H9 (cell line): ENCODE measurements around the gene MBD3L3. TPM values are rescaled to one million over a fixed set of nuclear protein-coding genes. Genes with fewer than 3 reads are reported as not detected.
"Not testable (repeated sequence)": the region's sequence is repeated elsewhere in the genome, so short reads cannot be mapped to it uniquely, and the experiment has no call there.

Experiments used
- DNase-seq: peaks from one replicate; pipeline ENCODE4 v3.0.0-alpha.2; 2017
- H2AFZ ChIP-seq: one replicate; pipeline ENCODE4 v1.6.1; 2013; ENCODE audit warnings: mild to moderate bottlenecking, low read length, control low read depth, moderate library complexity
- H2AK5ac ChIP-seq: 2 replicates; pipeline ENCODE4 v1.6.1; 2013; ENCODE audit warnings: low read length, control low read depth, mixed read lengths; ENCODE audit not compliant: insufficient read length
- H2BK120ac ChIP-seq: one replicate; pipeline ENCODE4 v1.6.1; 2013; ENCODE audit warnings: low read depth, mild to moderate bottlenecking, low read length, control low read depth, inconsistent platforms; ENCODE audit not compliant: poor library complexity, severe bottlenecking
- H2BK12ac ChIP-seq: 2 replicates; pipeline ENCODE4 v1.6.1; 2013; ENCODE audit warnings: low read length, control low read depth, mixed read lengths, low read depth; ENCODE audit not compliant: insufficient read length
- H2BK15ac ChIP-seq: 2 replicates; pipeline ENCODE4 v1.6.1; 2013; ENCODE audit warnings: low read depth, low read length, control low read depth
- H2BK20ac ChIP-seq: one replicate; pipeline ENCODE4 v1.6.1; 2013; ENCODE audit warnings: low read depth, mild to moderate bottlenecking, low read length, control low read depth, inconsistent platforms; ENCODE audit not compliant: poor library complexity, severe bottlenecking
- H2BK5ac ChIP-seq: 2 replicates; pipeline ENCODE4 v1.6.1; 2013; ENCODE audit warnings: low read length, control low read depth, mixed read lengths; ENCODE audit not compliant: insufficient read length
- H3K14ac ChIP-seq: 2 replicates; pipeline ENCODE4 v1.6.1; 2013; ENCODE audit warnings: low read length, control low read depth; ENCODE audit not compliant: insufficient read depth
- H3K18ac ChIP-seq: 2 replicates; pipeline ENCODE4 v1.6.1; 2013; ENCODE audit warnings: low read depth, mild to moderate bottlenecking, mixed read lengths, low read length, control low read depth; ENCODE audit not compliant: insufficient read length
- H3K23ac ChIP-seq: 2 replicates; pipeline ENCODE4 v1.6.1; 2013; ENCODE audit warnings: low read length, control low read depth, mixed read lengths, low read depth; ENCODE audit not compliant: insufficient read length
- H3K23me2 ChIP-seq: 2 replicates; pipeline ENCODE4 v1.6.1; 2013; ENCODE audit warnings: low read depth, mild to moderate bottlenecking, mixed read lengths, low read length, control low read depth; ENCODE audit not compliant: insufficient read length, poor library complexity, severe bottlenecking
- H3K27ac ChIP-seq: 2 replicates; pipeline ENCODE4 v1.5.1; 2013; ENCODE audit warnings: low read length, control low read depth, mixed read lengths, low read depth; ENCODE audit not compliant: insufficient read length
- H3K27me3 ChIP-seq: 2 replicates; pipeline ENCODE4 v1.6.1; 2013; ENCODE audit warnings: low read length, control low read depth, inconsistent platforms; ENCODE audit not compliant: insufficient read depth
- H3K4ac ChIP-seq: 2 replicates; pipeline ENCODE4 v1.6.1; 2013; ENCODE audit warnings: low read depth, mild to moderate bottlenecking, control low read depth, inconsistent platforms, low read length, moderate library complexity
- H3K4me1 ChIP-seq: 2 replicates; pipeline ENCODE4 v1.6.1; 2013; ENCODE audit warnings: low read length, control low read depth, inconsistent platforms; ENCODE audit not compliant: insufficient read depth
- H3K4me2 ChIP-seq: 2 replicates; pipeline ENCODE4 v1.6.1; 2013; ENCODE audit warnings: low read length, control low read depth, mixed read lengths; ENCODE audit not compliant: insufficient read length, insufficient read depth
- H3K56ac ChIP-seq: 2 replicates; pipeline ENCODE4 v1.6.1; 2013; ENCODE audit warnings: low read depth, mild to moderate bottlenecking, mixed read lengths, low read length, control low read depth; ENCODE audit not compliant: insufficient read length
- H3K79me1 ChIP-seq: 2 replicates; pipeline ENCODE4 v1.6.1; 2013; ENCODE audit warnings: low read depth, mild to moderate bottlenecking, moderate library complexity, low read length, control low read depth, inconsistent platforms; ENCODE audit not compliant: insufficient read depth, poor library complexity, severe bottlenecking
- H3K79me2 ChIP-seq: 2 replicates; pipeline ENCODE4 v1.6.1; 2013; ENCODE audit warnings: low read length, control low read depth, inconsistent platforms; ENCODE audit not compliant: insufficient read depth
- H3K9ac ChIP-seq: 2 replicates; pipeline ENCODE4 v1.6.1; 2013; ENCODE audit warnings: low read length, control low read depth, mixed read lengths; ENCODE audit not compliant: insufficient read length; ENCODE audit errors: extremely low read depth
- H3K9me3 ChIP-seq: one replicate; pipeline ENCODE4 v1.6.1; 2013; ENCODE audit warnings: low read depth, low read length, inconsistent platforms; ENCODE audit not compliant: control insufficient read depth
- H3T11ph ChIP-seq: one replicate; pipeline ENCODE4 v1.6.1; 2013; ENCODE audit warnings: mild to moderate bottlenecking, low read length, control low read depth, inconsistent platforms
- H4K20me1 ChIP-seq: one replicate; pipeline ENCODE4 v1.6.1; 2013; ENCODE audit not compliant: control insufficient read depth, insufficient read length, insufficient read depth
- H4K5ac ChIP-seq: 2 replicates; pipeline ENCODE4 v1.6.1; 2013; ENCODE audit warnings: low read depth, mild to moderate bottlenecking, mixed read lengths, low read length, control low read depth; ENCODE audit not compliant: insufficient read length
- H4K8ac ChIP-seq: replicated peaks from 2 replicates; pipeline ENCODE4 v1.6.1; 2013; ENCODE audit warnings: low read length, control low read depth, mixed read lengths, low read depth; ENCODE audit not compliant: insufficient read length
- H4K91ac ChIP-seq: 2 replicates; pipeline ENCODE4 v1.6.1; 2013; ENCODE audit warnings: low read depth, mild to moderate bottlenecking, moderate library complexity, mixed read lengths, low read length, control low read depth; ENCODE audit not compliant: insufficient read length
- H3K27ac Mint-ChIP-seq, 3 experiments: 2 replicates in 2 of 3; 3 replicates in 1 of 3; pipeline ENCODE4 v1.8.0; 2020 to 2021; ENCODE audit warnings: mixed read lengths in 3 of 3, mild to moderate bottlenecking in 1 of 3, moderate library complexity in 1 of 3
- H3K27me3 Mint-ChIP-seq: 2 replicates; pipeline ENCODE4 v1.8.0; 2021; ENCODE audit warnings: low read depth, mild to moderate bottlenecking, moderate library complexity, mixed read lengths
- H3K36me3 Mint-ChIP-seq, 3 experiments: 2 replicates in 2 of 3; 3 replicates in 1 of 3; pipeline ENCODE4 v1.8.0; 2020 to 2021; ENCODE audit warnings: low read depth in 3 of 3, mixed read lengths in 3 of 3; ENCODE audit not compliant: insufficient read depth in 1 of 3
- H3K4me1 Mint-ChIP-seq, 2 experiments: 2 replicates each; pipeline ENCODE4 v1.8.0; 2020; ENCODE audit warnings: mixed read lengths in 2 of 2
- H3K4me3 Mint-ChIP-seq, 2 experiments: 2 replicates in 1 of 2; 3 replicates in 1 of 2; pipeline ENCODE4 v1.8.0; 2020 to 2021; ENCODE audit warnings: mild to moderate bottlenecking in 2 of 2, mixed read lengths in 2 of 2, moderate library complexity in 1 of 2
- H3K9me3 Mint-ChIP-seq, 2 experiments: 2 replicates in 1 of 2; 3 replicates in 1 of 2; pipeline ENCODE4 v1.8.0; 2020; ENCODE audit warnings: mild to moderate bottlenecking in 2 of 2, mixed read lengths in 2 of 2, moderate library complexity in 1 of 2
- WGBS: extraction: QIAGEN DNeasy Blood & Tissue Kit; methylation state at CpG from one replicate; pipeline ENCODE4 v1.1.7; 2013; ENCODE audit warnings: missing lambda C conversion rate, low lambda C conversion rate, mixed read lengths; ENCODE audit not compliant: insufficient read length; ENCODE audit errors: extremely low coverage; 5-methylcytosine and 5-hydroxymethylcytosine counted together
- total RNA-seq: library from RNA; stranded (reverse); gene quantifications from 2 replicates; pipeline ENCODE4 v1.2.1, GENCODE V29; 2021

The MBD3L3 gene
- total RNA-seq, 1 experiment from 2014 or later = not detected

DNA sequence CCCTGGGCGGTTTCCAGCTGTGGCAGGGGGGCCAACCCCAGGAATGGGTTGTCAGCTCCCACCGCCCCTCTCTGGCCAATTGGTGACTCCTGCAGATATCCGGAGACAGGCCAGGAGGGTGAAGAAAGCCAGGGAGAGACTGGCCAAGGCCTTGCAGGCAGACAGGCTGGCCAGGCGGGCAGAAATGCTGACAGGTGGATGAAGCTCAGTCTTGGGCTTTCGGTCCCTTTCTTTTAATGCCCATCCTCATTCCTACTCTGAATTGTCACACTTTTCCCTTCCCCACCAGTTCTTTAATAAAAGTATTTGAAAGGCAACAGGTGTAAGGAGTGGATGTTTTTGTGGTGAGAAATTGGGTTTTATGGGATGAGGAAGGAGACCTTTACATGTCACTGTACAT lies 7.1 kb downstream of the MBD3L3 start:
- H3K4me3 Mint-ChIP-seq, H3K4me1 Mint-ChIP-seq, H3K23ac ChIP-seq, H3K79me1 ChIP-seq, DNase-seq, H2AK5ac ChIP-seq, H3K79me2 ChIP-seq, H3K4me2 ChIP-seq, H3K27me3 ChIP-seq, H3T11ph ChIP-seq, H3K14ac ChIP-seq, H4K20me1 ChIP-seq, H2BK20ac ChIP-seq, H3K9me3 ChIP-seq, H3K4ac ChIP-seq, H2BK120ac ChIP-seq, H2BK12ac ChIP-seq, H4K8ac ChIP-seq, H3K27ac Mint-ChIP-seq, H3K56ac ChIP-seq, H2BK5ac ChIP-seq, H4K91ac ChIP-seq, H4K5ac ChIP-seq, H3K23me2 ChIP-seq, H3K4me1 ChIP-seq, H2AFZ ChIP-seq, H3K27ac ChIP-seq, H2BK15ac ChIP-seq, H3K27me3 Mint-ChIP-seq, H3K9ac ChIP-seq, H3K36me3 Mint-ChIP-seq, H3K18ac ChIP-seq: not testable (repeated sequence)
- no CpG with 5 or more reads among the region's 5 CpGs for WGBS
- H3K9me3 Mint-ChIP-seq = peaks cover 10 to 12% of the 10 kb centered on the region in 2 experiments; a peak in 4 of 5 replicates

DNA sequence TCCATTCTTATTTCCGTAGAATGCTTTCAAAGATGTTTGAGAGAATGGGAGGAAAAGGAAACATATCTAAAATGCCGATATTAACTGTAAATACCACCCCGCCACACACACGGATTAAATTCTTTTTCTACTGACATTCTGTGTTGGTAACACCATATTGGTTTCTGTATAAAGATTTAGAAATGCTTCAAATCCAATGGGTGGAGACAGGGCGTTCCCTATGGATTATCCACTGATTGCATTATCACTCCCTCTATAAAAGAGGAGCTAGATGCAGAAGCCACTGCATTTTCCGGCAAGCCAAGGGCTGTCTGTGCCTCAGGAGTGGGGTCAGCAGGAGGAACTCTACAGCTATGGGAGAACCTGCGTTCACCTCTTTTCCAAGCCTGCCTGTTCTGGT lies 9.5 kb downstream of the MBD3L3 start, which contains the start of gene MBD3L2:
MBD3L2 (plus strand) TSS at position 301 of the 400 bp plus-strand sequence; CDS start at position 354, 53 bp downstream.
- not testable (repeated sequence) for H4K8ac ChIP-seq, H3K27me3 Mint-ChIP-seq, H4K5ac ChIP-seq, H2BK20ac ChIP-seq, H3K23me2 ChIP-seq, H3K27ac Mint-ChIP-seq, H3K79me1 ChIP-seq, H4K20me1 ChIP-seq, H2BK120ac ChIP-seq, H3K36me3 Mint-ChIP-seq, H3K27ac ChIP-seq, DNase-seq, H3K4me3 Mint-ChIP-seq, H3K79me2 ChIP-seq, H3K4me1 Mint-ChIP-seq, H2AK5ac ChIP-seq, H3K9me3 ChIP-seq, H3K14ac ChIP-seq, H3K4me2 ChIP-seq, H3K23ac ChIP-seq, H3K56ac ChIP-seq, H3K18ac ChIP-seq, H3K4me1 ChIP-seq, H2AFZ ChIP-seq, H3T11ph ChIP-seq, H4K91ac ChIP-seq, H3K9ac ChIP-seq, H3K9me3 Mint-ChIP-seq, H3K4ac ChIP-seq, H2BK12ac ChIP-seq, H2BK5ac ChIP-seq, H3K27me3 ChIP-seq, H2BK15ac ChIP-seq
- WGBS = no CpG with 5 or more reads among the region's 7 CpGs
